ENCODE measurements around the gene ITGAX.

ITGAX gene

DNA sequence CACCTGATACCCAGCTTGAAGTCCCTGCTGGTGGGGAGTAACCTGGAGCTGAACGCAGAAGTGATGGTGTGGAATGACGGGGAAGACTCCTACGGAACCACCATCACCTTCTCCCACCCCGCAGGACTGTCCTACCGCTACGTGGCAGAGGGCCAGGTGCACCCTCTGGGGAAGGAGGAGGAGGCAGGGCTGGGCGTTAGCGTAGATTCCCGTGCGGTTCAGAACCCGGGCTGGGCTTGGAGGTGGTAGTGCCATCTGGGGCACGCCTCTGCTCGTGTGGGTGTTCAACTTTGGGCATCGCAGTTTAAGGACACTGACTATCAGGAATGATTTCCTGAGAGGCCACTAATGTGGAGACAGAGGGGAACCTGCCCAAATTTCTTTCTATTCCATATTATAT is 18.3 kb downstream of the ITGAX start:
- DNase-seq (ENCODE audit: low spot score), result no peak

DNA sequence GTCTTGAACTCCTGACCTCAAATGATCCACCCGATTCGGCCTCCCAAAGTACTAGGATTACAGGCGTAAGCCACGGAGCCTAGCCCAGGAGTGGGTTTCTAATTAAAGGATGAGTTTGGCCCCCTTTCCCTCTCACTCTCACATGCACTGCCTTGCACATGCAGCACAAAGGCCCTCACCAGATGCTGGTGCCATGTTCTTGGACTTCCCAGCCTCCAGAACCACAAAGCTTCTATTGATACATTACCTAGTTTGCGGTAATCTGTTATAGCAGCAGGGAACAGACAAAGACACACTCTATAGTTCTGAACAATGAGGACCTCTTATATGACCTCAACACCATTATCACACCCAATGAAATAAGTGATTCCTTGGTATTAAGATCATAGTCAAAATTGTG is 20.3 kb downstream of the ITGAX start:
- no peak for DNase-seq (ENCODE audit: low spot score)

DNA sequence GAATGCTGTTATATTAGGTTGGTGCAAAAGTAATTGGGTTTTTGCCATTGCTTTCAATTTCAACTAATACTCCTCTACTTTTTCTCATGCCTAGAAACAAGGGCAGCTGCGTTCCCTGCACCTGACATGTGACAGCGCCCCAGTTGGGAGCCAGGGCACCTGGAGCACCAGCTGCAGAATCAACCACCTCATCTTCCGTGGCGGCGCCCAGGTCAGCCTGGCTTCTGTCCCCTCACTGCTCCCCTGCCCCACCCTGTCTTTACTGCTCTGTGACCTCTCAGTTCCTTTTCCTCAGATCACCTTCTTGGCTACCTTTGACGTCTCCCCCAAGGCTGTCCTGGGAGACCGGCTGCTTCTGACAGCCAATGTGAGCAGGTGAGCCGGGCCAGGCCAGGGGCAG is 21.7 kb downstream of the ITGAX start:
- DNase-seq (ENCODE audit: low spot score), result no peak

DNA sequence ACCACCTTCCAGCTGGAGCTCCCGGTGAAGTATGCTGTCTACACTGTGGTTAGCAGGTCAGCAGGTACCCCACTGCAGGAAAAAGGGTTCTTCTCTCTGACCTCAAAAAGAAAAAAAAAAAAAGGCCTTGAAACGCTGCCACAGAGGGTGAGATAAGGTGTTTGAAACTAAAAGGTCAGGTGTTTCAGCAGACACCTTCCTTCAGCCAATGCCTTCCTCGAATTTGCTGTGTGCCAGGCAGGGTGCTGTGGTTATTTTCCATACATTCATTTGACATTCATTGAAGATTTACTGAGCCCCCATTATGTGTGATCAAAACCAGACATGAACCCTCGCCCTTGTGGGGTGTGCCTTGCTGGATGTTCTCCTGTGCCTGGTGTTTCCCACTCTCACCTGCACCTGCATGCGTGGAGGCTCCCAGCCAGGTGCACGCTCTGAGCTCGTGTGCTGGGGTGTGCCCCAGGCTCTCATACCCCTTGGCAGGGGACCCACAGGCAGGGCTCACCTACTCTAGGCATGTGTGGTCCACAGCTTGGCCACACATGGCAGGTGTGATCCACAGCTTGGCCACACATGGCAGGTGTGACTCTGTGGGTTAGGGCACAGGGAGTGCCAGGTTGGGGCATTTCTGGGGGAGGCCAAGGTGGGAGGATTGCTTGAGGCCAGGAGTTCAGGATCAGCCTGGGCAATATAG is 22.4 kb downstream of the ITGAX start:
- no peak for DNase-seq (ENCODE audit: low spot score)

DNA sequence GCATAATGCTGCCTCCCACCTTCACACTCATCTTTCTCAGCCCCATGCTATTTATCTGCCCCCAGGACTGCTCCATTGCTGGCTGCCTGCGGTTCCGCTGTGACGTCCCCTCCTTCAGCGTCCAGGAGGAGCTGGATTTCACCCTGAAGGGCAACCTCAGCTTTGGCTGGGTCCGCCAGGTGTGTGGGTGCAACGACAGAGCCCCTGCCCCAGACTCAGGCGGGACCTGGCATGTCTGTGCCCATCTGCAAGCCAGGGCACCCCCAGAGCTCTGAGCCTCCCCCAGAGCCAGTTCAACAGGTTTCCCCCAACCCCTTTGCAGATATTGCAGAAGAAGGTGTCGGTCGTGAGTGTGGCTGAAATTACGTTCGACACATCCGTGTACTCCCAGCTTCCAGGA is 25.2 kb downstream of the ITGAX start:
- DNase-seq (ENCODE audit: low spot score), result no peak

DNA sequence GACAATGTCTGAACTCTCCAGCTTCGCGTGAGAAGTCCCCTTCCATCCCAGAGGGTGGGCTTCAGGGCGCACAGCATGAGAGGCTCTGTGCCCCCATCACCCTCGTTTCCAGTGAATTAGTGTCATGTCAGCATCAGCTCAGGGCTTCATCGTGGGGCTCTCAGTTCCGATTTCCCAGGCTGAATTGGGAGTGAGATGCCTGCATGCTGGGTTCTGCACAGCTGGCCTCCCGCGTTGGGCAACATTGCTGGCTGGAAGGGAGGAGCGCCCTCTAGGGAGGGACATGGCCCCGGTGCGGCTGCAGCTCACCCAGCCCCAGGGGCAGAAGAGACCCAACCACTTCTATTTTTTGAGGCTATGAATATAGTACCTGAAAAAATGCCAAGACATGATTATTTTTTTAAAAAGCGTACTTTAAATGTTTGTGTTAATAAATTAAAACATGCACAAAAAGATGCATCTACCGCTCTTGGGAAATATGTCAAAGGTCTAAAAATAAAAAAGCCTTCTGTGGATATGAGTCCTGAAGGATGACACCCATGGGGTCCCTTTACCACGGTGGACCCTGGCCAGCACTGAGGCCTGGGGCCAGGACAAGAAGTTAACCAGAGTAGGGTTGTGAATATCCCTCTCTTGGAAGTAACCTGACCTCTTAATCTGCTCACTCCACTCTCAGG is 27.6 kb downstream of the ITGAX start:
- DNase-seq (ENCODE audit: low spot score), result peak; percentile 16

DNA sequence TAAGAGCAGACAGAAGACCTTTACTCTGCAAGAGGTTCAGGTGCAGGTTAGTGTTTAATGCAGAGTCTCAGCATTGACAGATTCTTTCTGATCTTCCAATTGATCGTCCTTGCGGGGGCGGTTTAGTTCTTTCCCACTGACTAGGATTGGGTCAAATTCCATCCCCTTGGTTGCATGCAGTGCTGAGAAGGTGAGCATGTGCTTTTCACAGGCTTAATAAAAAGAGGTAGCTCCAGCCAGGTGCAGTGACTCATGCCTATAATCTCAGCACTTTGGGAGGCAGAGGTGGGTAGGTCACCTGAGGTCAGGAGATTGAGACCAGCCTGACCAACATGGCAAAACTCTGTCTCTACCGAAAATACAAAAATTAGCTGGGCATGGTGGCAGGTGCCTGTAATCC is 30.7 kb downstream of the ITGAX start:
- DNase-seq (ENCODE audit: low spot score), result peak; percentile 16

DNA sequence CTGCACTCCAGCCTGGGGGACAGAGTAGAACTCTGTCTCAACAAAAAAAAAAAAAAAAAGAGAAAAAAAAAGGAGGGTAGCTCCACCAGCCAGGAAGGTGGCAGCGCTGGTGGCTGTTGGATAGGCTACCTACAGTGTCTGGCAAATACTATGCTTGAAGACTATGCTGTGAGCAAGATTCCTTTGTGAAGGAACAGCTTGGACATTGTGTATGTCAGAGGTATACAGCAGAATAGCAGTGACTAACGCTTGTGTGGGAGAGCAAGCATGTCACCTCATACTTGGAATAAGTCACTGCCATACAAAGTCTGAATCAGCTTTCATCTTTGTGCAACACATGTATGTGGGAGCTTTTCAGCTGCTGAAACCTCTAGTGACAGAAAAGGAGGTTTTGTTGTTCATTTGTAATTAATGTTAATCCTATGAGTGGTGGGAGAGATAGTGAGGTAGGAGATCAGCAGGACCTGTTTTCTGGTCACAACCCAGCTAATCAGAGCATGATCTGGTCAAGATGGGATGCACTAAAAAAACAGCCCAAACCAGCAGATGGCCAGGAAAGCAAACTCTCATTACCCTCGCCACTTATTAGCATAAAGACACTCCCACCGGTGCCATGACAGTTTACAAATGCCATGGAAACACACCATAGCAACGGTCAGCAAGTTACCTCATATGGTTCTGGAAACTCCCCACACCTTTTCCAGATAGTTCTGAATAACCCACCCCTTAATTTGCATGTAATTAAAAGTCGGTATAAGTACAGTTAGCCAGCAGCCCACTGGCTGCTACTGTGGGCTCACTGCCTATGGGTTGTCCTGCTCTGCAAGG is 31.4 kb downstream of the ITGAX start:
- DNase-seq (ENCODE audit: low spot score), result no peak

DNA sequence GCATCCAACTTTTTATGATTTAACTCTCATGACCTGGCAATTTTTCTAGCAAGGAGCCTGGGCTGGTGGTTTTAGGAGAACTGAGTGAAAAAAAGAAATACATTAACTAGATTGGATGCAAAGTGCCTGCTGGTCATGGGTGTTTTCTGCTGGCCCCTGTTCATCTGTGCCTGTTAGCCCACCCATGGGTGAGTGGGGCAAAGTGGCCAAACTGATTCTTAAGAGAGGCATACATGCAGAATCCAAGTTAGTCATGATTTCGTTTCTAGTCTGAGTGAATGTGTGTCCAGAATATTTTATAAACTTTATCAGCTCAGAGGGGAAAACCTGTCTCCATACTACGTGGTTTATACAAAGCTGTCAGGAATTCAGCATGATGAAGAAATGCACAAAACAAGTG is 33.6 kb downstream of the ITGAX start:
- DNase-seq (ENCODE audit: low spot score), result no peak

DNA sequence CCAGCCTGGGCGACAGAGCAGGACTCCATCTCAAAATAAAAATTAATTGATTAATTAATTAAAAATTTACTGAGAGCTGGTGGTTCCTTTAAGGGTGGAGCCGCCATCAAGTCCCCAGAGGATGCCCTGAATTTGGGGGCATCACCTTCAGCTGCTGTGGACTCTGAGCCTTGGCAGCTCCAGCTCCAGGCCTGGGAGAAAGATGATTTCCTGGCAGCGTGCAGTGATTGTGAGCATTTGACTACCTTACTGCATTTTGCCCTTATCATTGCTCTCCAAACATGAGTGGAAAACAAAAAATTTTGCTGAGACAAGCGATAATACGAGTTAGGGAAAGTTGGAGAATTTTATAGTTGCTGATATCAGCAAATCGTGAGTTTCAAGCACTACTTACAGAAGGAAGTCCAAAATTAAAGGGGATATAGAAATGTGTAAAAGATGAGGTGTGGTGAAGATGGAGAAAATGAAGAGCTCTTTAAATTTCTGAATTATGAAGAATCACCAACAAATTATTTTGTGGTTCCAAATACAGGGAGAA is 35.6 kb downstream of the ITGAX start:
- no peak for DNase-seq (ENCODE audit: low spot score)

DNA sequence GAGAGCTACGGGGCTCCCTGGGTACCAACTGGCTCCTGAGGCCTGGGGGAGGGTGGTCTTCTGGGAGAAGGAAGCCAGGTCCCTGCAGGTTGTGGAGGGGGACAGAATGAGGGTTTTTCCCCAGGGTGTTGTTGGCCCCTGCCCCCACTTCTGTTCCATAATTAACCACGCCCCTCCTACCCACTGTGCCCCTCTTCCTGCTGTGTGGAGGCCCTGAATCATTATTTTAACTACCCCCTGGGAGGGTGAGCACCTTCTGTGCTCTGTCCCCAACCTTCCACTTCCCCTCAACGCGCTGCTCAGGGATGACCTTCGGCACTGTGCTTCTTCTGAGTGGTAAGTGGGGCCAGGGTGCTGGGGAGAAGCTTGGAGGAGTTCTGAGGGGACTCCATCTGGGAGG is 38.1 kb downstream of the ITGAX start, which contains the start of gene ITGAD:
TSS of gene ITGAD (plus strand) at position 280 of the 400 bp plus-strand sequence. CDS start at position 306, 26 bp downstream.
- no peak for DNase-seq (ENCODE audit: low spot score)

DNA sequence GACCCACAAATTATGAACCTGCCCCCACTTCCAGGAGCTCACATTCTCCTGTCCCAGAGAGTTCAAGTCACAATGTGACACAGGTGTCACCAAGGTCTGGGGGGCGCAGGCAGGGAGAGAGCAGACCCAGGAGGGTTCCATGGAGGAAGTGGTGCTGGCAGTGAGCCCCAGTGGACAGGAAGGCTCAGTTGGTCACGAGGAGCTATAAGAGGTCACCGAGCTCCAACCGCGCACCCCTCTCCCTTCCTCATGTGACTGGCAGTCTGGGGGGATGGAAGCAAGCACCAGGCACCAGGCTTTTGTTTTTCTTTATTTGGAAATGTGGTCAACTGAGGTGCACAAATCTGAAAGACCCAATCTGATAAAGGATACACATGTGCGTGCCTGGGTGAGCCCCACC is 40.7 kb downstream of the ITGAX start:
- no peak for DNase-seq (ENCODE audit: low spot score)

DNA sequence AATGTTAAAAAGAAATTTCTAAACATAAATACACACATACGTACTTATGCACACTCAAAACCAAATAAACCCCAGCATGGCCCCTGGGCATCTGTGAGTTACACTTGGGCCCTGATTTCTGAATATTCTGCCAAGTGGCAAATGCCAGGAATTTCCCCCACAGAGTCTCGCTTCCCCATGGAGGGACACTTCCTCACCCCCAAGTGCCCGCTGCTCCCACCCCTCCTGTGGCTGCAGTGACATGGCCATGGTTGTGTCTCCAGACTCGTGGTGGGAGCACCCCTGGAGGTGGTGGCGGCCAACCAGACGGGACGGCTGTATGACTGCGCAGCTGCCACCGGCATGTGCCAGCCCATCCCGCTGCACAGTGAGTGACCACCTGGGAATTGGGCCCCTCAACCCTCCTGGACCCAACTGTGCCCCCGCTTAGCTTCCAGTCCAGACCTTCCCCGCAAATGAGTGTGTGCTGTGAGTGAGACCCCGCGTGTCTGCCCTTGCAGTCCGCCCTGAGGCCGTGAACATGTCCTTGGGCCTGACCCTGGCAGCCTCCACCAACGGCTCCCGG is 42.2 kb downstream of the ITGAX start:
- DNase-seq (ENCODE audit: low spot score), result no peak

DNA sequence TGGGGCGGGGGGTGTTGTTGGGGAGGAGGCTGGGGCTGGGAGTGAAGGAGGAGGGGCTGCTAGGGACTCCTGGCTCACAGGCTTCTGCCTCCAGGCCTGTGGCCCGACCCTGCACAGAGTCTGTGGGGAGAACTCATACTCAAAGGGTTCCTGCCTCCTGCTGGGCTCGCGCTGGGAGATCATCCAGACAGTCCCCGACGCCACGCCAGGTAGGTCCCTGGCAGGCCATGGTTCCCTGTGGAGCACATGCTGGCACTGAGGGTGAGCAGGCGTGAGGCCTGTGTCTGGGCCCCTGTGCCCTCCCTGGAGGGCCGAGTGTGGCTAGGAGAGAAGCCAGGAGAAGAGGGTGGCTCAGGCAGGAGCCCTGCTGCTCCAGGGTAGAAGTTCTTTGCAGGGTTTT is 42.7 kb downstream of the ITGAX start:
- DNase-seq (ENCODE audit: low spot score), result no peak

DNA sequence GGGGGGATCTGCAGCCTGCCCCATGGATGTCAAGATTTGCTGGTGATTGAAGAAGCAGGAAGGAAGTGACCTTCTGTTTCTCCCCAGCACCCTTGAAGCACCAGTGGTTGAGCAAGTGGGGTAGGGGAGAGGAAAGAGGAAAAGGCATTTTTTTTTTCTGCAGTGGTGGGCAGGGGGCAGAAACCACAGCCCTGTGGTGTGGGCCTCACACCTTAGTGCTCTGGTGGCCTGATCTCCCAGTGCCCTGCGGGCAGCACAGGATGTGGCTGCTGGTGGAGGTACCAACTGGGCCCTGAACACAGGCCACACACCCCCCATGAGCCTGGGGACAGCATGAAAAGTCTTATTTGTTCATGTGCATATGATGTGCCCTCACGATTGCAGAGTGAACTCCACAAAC is 45.2 kb downstream of the ITGAX start:
- no peak for DNase-seq (ENCODE audit: low spot score)

DNA sequence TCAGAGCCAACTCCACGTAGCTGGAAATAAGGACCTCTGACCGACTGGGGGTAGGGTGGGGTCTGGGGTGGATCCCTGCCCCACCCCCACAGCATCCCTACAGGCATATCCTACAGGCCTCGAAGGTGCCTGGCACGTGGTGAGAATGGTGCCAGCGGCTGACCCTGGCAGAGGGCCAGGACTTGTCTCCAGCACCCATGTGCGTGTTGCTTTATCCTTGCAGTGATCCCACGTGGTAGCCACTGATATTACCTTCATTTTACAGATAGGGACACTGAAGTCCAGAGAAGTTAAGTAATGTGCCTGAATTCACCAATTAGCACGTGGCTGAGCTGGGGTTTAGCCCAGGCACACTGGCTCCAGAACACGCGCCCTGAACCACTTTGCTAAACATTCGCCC is 46.5 kb downstream of the ITGAX start:
- no peak for DNase-seq (ENCODE audit: low spot score)

DNA sequence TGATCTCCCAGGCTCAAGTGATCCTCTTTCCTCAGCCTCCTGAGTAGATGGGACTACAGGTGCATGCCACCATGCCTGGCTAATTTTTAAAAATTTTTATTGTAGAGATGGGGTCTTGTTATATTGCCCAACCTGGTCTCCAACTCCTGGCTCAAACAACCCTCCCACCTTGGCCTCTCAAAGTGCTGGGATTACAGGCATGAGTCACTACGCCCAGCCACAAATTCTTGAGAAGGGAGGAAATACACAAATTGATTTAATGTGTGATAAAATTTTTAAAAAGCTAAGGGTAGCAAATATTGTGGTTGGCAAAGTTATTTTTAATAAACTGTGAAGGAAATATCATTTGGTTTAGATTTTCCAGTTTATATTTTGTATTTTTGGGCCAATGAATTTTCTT is 47.7 kb downstream of the ITGAX start:
- no peak for DNase-seq (ENCODE audit: low spot score)

DNA sequence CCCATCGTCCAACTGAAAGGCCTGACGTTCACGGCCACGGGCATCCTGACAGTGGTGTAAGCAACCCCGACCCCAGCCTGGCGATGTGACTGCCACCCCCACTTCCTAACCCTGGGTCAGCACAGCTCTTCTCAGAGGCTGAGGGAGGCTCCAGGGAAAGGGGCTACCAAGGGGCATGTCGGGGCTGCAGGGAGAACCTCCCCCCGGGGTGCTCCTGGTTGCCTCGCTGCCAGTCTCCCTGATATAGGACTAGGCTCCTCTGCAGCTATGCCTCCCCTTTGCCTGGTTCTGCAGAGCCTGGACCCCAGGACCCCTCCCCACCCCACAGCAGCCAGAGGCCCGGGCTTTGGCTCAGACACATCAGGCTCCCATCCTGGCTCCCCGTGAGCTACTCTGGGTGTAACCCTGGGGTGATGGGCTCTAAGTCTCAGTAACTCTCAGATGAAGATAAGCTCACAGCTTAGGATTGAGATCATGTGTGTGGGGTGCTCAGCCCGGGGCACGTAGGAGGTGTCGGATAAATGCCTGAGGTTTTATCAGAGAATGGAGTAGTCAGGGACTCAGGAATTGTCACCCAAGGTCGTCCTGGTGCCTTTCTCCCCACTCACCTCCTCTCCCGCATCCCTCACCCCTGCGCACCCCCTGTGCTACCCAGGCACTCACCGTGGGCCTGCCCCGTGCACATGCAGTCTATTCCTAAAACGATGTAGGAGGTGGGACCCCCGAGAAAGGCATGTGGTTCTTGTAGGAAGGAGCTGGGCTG is 48.8 kb downstream of the ITGAX start:
- DNase-seq (ENCODE audit: low spot score), result no peak

DNA sequence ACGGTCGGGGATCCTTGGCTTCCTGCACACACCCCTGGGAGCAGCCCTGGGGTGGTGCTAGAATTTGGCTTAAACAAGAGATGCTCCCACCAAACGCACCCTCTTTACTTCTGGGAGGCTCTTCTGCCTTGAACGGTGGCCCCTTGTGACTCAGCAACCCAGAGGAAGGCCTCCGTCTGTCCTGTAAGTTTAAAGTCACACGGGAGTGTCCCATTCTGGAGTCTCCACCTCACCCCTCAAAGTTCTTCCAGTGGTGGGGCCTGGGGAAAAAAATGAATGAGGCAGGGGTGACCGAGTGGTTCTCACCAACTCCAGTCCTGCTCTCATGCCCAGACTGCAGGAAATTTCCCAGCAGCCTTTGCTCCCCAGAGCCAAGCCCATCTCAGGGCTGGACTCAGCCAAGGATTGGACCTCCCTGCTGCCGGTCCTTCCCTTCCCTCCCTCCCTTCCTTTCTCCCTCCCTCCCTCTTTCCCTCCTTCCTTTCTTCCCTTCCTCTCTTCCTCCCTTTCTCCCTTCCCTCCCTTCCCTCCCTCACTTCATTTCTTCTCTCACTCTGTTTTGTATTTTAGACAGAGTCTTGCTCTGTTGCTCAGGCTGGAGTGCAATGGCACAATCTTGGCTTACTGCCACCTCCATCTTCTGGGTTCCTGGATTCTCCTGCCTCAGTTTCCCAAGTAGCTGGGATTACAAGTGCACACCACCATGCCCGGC is 49.5 kb downstream of the ITGAX start:
- DNase-seq (ENCODE audit: low spot score), result peak; percentile 72

DNA sequence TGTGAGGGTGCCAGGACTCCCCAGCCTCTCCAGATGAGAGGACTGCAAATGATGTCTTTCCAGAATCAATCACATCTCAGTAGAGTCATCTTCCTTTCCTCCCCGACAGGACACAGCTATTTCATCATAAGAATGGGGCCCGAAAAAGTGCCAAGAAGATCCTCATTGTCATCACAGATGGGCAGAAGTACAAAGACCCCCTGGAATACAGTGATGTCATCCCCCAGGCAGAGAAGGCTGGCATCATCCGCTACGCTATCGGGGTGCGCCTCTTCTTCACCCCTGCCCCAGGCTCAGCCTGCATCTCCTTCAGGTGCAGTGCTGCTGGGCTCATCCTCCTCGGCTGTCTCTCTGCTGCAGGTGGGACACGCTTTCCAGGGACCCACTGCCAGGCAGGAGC is 52.4 kb downstream of the ITGAX start:
- no peak for DNase-seq (ENCODE audit: low spot score)

DNA sequence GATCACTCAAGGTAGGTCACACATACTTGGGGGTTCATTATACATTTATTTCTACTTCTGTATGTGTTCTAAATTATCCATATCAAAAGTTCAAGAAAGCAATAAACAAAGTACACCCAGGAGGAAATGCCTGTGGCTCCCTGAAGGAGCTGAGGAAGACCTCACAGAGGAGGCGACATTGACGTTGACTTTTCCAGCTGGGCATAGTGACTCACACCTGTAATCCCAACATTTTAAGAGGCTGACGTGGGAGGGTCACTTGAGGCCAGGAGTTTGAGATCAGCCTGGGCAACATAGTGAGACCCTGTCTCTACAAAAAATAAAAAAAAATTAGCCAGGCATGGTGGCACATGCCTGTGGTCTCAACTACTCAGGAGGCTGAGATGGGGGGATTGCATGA is 54.5 kb downstream of the ITGAX start:
- DNase-seq (ENCODE audit: low spot score), result peak; percentile 46

All from LoVo (cell line).